Uterus (tissue), 2 donors: ENCODE results near the gene HILPDA.

Experiments used
- CTCF ChIP-seq, 4 experiments: fragments of 200-600 bp in 2 of 4; fragments of 450-650 bp in 2 of 4; sonication (generic) in 2 of 4; IDR thresholded peaks; one replicate each; pipeline ENCODE4 v1.5.1; 2016 to 2019; ENCODE audit warnings: antibody characterized with exemption in 4 of 4, mild to moderate bottlenecking in 2 of 4, moderate library complexity in 1 of 4
- POLR2A ChIP-seq, 2 donors: fragments of 450-650 bp; IDR thresholded peaks; one replicate each; pipeline ENCODE4 v1.6.1; 2016; ENCODE audit warnings: antibody characterized with exemption in 2 of 2, mild to moderate bottlenecking in 1 of 2, moderate library complexity in 1 of 2

- TF ChIP-seq CTCF (IDR thresholded peaks at IDR 0.05) (no peak), POLR2A (IDR thresholded peaks at IDR 0.05) (no peak)
Measured at GRCh38 chr7:128443831-128444600, 11.7 kb upstream of the HILPDA start.
